ENCODE data around the gene PLIN3.
A peak's percentile ranks its signal among the peaks of the same experiment; 100 is the strongest.
"Not testable (repeated sequence)": the region's sequence is repeated elsewhere in the genome, so short reads cannot be mapped to it uniquely, and the experiment has no call there.

The PLIN3 gene
- 16.8 to 21.6 reads per million in 2 donors for total RNA-seq

- peak; percentile 67 to 92 (median 87) for DNase-seq
Measured at GRCh38 chr19:4867534-4868285, at the start of gene PLIN3. Gene PLIN3, minus strand, starts transcription at chr19:4867667. Its CDS starts 6,273 bp downstream, at chr19:4861394.

GRCh38 chr19:4916292-4917082, 49.0 kb upstream of the PLIN3 start:
- peak in 3 of 5 experiments; percentile 23 to 59 (median 50) for DNase-seq

- peak; percentile 29 to 90 (median 61) for DNase-seq
Measured at GRCh38 chr19:4914736-4915501, 47.5 kb upstream of the PLIN3 start.

- peak in 2 of 5 experiments; percentile 52 to 53 for DNase-seq
Measured at GRCh38 chr19:4913996-4914735, 46.7 kb upstream of the PLIN3 start.

GRCh38 chr19:4911786-4912672, 44.6 kb upstream of the PLIN3 start:
- peak in 4 of 5 experiments; percentile 49 to 80 (median 58) for DNase-seq

GRCh38 chr19:4911314-4911713, 43.8 kb upstream of the PLIN3 start:
- DNase-seq: no peak

- peak in 1 of 5 experiments; percentile 35 for DNase-seq
Measured at GRCh38 chr19:4910594-4911281, 43.3 kb upstream of the PLIN3 start.

- peak; percentile 86 to 97 (median 91) for DNase-seq
Measured at GRCh38 chr19:4909897-4910593, 42.6 kb upstream of the PLIN3 start.

- DNase-seq: peak in 2 of 5 experiments; percentile 24 to 84
Measured at GRCh38 chr19:4909156-4909896, 41.9 kb upstream of the PLIN3 start, which contains the start of gene UHRF1. Gene UHRF1, plus strand, starts transcription at chr19:4909501. Its CDS starts 1,385 bp downstream, at chr19:4910886.

- DNase-seq: no peak
Measured at GRCh38 chr19:4908781-4909155, 41.3 kb upstream of the PLIN3 start.

- DNase-seq: no peak
Measured at GRCh38 chr19:4908360-4908759, 40.9 kb upstream of the PLIN3 start.

GRCh38 chr19:4906963-4907362, 39.5 kb upstream of the PLIN3 start:
- DNase-seq: no peak

- no peak for DNase-seq
Measured at GRCh38 chr19:4904481-4904880, 37.0 kb upstream of the PLIN3 start.

- no peak for DNase-seq
Measured at GRCh38 chr19:4902796-4903195, 35.3 kb upstream of the PLIN3 start, which contains the start of gene ARRDC5. Gene ARRDC5, minus strand, starts transcription at chr19:4902896. Its CDS starts 71 bp downstream, at chr19:4902825.

GRCh38 chr19:4900879-4901278, 33.4 kb upstream of the PLIN3 start:
- DNase-seq: not testable (repeated sequence)

- DNase-seq: no peak
Measured at GRCh38 chr19:4897146-4897545, 29.7 kb upstream of the PLIN3 start.

- no peak for DNase-seq
Measured at GRCh38 chr19:4896372-4896771, 28.9 kb upstream of the PLIN3 start.

- DNase-seq: not testable (repeated sequence)
Measured at GRCh38 chr19:4892962-4893361, 25.5 kb upstream of the PLIN3 start.

- DNase-seq: no peak
Measured at GRCh38 chr19:4891066-4891465, 23.6 kb upstream of the PLIN3 start.
